HG03354 (cell line): ENCODE results near the gene MAP4K4.

Experiments
- ATAC-seq: cut with Tn5 transposase; IDR thresholded peaks from one replicate; pipeline ENCODE4 v1.9.1; 2021; ENCODE audit warnings: mild to moderate bottlenecking; ENCODE audit not compliant: unreplicated experiment, poor library complexity, severe bottlenecking

Gene MAP4K4

GRCh38 chr2:101690547-101691152 lies 6.9 kb upstream of the MAP4K4 start:
- no peak for ATAC-seq

- ATAC-seq, result no peak
These were observed 5.5 kb upstream of the MAP4K4 start for GRCh38 chr2:101692041-101692440.

GRCh38 chr2:101692766-101693165 lies 4.7 kb upstream of the MAP4K4 start:
- no peak for ATAC-seq

- ATAC-seq, result no peak
These were observed 3.4 kb upstream of the MAP4K4 start for GRCh38 chr2:101693991-101694588.

DNA sequence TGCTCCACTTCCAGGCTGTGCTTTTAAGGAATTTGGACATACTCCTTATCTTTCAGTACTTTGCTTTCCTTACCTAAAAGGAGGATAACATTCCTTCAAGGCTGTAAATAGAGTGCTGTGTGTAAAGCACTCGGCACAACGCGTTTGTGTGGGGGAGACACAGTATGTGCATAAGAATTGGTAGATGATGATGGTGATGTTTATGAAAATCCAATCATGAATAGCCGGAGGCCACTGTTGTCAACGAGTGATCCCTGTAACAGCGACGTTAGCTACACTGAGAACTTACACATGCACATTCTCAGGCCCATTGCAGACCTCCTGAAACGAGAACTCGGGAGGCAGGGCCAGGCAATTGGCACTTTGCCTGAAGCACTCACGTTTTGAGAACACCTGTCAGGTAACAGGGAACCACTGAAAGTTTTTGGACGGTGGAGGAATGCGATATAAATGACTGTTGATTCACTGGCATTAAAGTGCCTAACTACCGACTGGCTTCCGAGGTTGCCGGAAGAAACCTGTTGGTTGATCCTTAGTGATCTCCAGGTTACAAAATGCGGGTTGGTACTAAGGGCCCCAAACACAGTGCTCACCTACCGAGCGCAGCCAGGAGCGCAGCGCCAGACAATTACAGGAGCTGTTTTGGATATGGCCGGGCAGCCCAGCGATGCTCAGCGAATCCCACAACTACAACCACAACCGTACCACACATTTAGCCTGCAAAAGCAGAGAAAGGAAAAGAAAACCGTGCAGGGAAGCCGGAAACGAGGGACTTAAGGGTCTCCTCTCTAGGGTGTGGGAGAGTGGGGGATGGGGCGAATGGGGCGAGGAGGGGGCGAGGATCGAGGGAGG lies 1.0 kb upstream of the MAP4K4 start:
- no peak for ATAC-seq

DNA sequence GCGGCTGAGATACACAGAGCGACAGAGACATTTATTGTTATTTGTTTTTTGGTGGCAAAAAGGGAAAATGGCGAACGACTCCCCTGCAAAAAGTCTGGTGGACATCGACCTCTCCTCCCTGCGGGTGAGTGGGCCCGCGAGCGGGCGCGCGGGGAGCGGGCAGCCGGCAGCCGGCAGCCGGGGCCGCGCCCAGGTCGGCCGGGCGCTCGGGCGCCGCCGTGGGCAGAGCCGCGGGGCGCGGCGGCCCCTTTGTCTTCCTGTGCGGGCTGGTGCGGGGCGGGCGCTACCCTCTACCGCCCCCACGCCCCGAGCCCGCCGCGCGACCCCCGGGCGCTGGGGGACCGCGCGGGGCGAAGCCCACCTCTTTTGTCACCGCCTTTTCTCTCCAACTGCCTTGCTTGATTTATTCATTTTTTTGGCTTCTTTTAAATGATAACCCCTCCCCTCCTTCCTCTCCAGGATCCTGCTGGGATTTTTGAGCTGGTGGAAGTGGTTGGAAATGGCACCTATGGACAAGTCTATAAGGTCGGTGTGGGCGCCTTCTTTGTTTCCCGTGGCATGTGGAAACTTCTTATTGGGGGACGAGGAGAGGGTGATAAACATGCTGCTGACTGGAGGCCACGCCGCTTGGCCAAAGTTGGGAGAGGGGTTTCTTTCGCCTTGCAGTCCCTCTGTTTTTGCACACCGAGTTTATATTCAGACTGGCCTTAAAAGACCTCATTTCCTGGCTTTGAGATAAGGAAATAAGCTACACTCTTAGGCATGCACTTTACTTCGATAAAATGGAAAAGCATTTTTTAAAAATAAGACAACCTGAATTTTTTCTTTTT lies 722 bp downstream of the MAP4K4 start:
- ATAC-seq, result peak; percentile 39

- ATAC-seq, result no peak
These were observed 1.6 kb downstream of the MAP4K4 start for GRCh38 chr2:101698844-101699754.

DNA sequence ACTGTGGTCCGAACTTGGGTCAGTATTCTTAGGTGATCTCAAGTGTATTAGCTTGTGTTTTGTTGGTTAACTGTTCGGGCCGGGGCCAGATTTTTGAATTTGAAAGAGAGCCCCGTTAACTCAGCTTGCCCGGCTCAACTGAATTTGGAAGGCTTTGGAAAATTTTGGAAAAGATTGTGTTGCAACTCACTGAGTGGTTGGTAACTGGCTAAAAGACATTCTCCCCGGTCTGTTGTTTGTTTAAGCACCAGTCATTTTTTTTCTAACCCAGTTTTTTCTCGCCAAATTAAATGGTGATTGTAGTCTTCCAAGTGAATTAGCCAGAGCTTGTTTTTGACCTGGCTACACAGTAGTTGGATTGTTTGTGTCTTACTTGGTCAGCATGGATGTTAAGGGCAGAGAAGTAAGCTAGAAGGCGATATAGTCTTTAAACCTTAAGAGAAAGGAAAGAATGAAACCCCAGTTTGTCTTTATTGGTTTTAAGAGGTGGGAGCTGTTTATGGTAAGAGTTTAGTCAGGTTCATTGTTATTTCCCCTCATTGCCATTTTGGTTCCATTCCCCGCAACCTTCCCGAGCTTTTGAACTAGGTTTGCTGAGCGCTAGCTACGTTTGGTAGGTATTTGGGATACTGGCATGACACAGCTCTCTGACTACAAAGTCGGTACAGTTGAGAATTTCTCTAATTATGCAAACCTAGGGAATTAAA lies 2.4 kb downstream of the MAP4K4 start:
- ATAC-seq, result no peak

- ATAC-seq, result no peak
These were observed 6.5 kb downstream of the MAP4K4 start for GRCh38 chr2:101704046-101704466.

- ATAC-seq, result no peak
These were observed 7.5 kb downstream of the MAP4K4 start for GRCh38 chr2:101704816-101705578.

DNA sequence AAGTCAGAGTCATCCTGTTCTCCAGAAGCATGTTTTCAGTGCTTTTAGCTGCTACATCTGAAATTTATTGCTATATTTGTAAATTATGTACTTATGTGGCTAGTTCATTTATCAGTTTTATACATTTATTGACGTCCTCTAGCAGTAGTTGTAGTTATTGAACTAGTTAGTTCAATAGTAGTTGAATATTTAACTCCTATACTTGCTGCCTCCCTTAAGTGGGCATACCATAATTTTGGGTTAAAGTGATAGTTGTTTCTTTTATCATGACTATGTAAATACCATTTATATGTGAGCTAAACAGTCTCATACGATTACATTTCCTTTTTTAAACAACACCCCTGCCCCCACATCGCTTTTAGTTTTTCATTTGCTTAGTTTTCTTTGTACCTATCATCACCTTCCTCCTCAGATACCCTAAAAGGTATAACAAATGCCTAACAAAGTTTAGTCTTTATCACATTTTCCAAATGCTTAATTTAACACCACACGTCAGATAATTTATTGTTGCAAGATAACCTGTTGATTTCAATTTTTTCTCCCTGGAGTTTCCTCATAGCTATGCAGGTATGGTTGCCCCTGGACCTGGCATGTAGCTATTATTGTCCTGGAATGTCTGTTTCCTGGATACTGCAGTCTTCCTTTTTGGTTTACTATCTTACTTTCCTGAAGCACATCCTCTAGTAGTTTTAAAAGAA lies 8.8 kb downstream of the MAP4K4 start:
- ATAC-seq, result no peak

DNA sequence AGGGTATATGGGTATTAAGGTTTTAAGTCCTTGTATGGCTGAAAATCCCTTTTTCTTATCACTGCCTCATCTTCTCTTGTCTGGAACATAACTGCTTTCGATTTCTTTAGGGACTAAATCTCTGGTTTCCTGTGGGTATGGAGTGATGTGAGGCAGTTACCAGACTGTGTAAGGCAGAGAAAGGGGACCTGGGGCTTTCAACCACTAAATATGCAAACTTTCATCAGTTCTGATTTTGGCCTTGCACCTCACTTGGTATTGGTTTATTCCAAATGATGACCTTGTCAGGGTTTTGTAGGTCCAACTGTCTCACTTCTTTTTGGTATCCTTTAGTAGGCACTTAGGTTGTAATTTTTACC lies 9.3 kb downstream of the MAP4K4 start:
- peak; percentile 70 for ATAC-seq

DNA sequence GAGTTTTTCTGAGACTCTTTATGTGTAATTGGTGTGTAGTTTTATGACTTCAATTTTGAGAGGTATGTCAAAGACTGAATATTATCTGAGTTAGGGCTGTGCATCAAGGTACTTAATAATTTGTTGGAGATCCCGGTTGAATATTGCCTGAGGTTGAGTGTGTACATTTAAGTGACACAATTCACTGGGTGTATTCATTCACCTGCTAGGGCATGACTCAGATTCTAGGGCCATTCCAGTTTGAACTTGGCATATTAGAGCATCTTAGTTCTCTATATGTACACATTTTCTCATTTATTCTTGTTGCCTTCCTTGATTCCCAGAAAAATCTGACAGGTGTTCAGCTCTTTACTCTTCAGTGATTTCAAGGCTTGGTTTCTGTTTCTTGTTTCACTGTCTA lies 12.5 kb downstream of the MAP4K4 start:
- ATAC-seq, result no peak

- ATAC-seq, result peak; percentile 69
These were observed 13.2 kb downstream of the MAP4K4 start for GRCh38 chr2:101710471-101711318.

- no peak for ATAC-seq
These were observed 16.6 kb downstream of the MAP4K4 start for GRCh38 chr2:101714118-101714517.

DNA sequence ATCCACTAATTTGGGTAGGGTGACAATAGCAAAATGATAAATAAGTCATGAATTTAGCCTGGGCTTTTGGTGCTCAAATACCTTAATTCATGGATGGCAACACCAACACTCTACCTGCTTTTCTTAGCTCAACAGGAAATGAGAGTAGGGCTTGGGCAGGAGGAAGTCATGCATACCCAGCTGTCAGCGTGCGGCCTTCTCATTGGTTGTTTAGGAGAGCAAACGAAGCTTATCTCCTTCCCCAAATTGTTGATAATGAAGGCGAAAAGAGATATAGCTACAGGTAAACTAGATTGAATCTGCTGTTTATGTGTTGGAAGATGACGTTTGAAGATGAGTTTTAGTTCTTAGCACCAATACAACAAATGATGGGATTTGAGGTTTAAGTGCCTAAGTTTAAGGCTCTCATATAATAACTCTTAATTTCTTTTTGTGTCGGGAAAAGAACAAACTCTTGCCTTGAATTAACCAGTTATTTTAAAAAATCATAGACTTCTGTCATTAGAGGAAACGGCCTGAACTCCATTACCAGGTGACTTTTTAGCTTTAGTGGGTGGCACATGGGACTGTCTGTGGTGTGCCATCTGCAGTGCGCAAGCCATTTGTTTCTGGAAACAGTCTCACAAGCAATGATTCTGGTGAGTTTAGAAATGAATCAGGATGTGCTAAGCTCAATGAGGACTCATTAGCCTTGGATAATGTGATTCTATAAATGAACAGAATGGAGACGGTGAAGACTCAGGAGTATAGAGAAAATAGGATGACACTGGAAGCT lies 19.8 kb downstream of the MAP4K4 start:
- ATAC-seq, result peak; percentile 81
